OCI-LY1 (cell line): ENCODE measurements around the gene DOCK1.

Experiments
- H2AFZ ChIP-seq: fragments of 200-600 bp; sonication (generic), shearing (Covaris generic); 2 replicates; pipeline ENCODE4 v1.6.0; 2014; ENCODE audit warnings: antibody characterized with exemption, mild to moderate bottlenecking, low read length
- H3F3A ChIP-seq: fragments of 200-600 bp; sonication (generic), shearing (Covaris generic); 2 replicates; pipeline ENCODE4 v1.6.0; 2014; ENCODE audit warnings: mild to moderate bottlenecking, antibody characterized with exemption, low read length, moderate library complexity; ENCODE audit not compliant: insufficient read depth
- H3K27ac ChIP-seq: fragments of 200-600 bp; sonication (generic); 2 replicates; pipeline ENCODE4 v1.5.1; 2014; ENCODE audit warnings: low read length, mixed run types, mild to moderate bottlenecking, low read depth; ENCODE audit not compliant: poor library complexity, severe bottlenecking
- H3K27me3 ChIP-seq: fragments of 200-600 bp; sonication (generic); 2 replicates; pipeline ENCODE4 v1.6.0; 2014; ENCODE audit warnings: antibody characterized with exemption, mild to moderate bottlenecking, low read length, moderate library complexity; ENCODE audit not compliant: insufficient read depth
- H3K36me3 ChIP-seq: fragments of 200-600 bp; sonication (generic); 2 replicates; pipeline ENCODE4 v1.6.1; 2014; ENCODE audit warnings: mild to moderate bottlenecking, antibody characterized with exemption, low read length, moderate library complexity, mixed read lengths; ENCODE audit not compliant: insufficient read depth
- H3K4me1 ChIP-seq: fragments of 200-600 bp; sonication (generic); 2 replicates; pipeline ENCODE4 v1.5.1; 2014; ENCODE audit warnings: mild to moderate bottlenecking, low read length, moderate library complexity; ENCODE audit not compliant: insufficient read depth, severe bottlenecking
- H3K4me2 ChIP-seq: fragments of 200-600 bp; sonication (generic), shearing (Covaris generic); 2 replicates; pipeline ENCODE4 v1.6.1; 2014; ENCODE audit warnings: low read length
- H3K4me3 ChIP-seq: fragments of 200-600 bp; sonication (generic); 2 replicates; pipeline ENCODE4 v1.5.1; 2014; ENCODE audit warnings: low read length, low read depth, mild to moderate bottlenecking, mixed read lengths; ENCODE audit not compliant: poor library complexity, severe bottlenecking
- H3K79me2 ChIP-seq: fragments of 200-600 bp; shearing (Covaris generic); 2 replicates; pipeline ENCODE4 v1.6.1; 2016; ENCODE audit warnings: mixed run types, low read length, mixed read lengths; ENCODE audit not compliant: insufficient read depth
- H3K9ac ChIP-seq: fragments of 200-600 bp; sonication (generic), shearing (Covaris generic); 2 replicates; pipeline ENCODE4 v1.6.1; 2014; ENCODE audit warnings: mild to moderate bottlenecking, low read length, mixed read lengths
- H3K9me2 ChIP-seq: fragments of 200-600 bp; sonication (generic), shearing (Covaris generic); 2 replicates; pipeline ENCODE4 v1.6.1; 2014; ENCODE audit warnings: low read depth, mild to moderate bottlenecking, low read length, mixed read lengths
- H3K9me3 ChIP-seq: fragments of 200-600 bp; shearing (Covaris generic); 2 replicates; pipeline ENCODE4 v1.6.1; 2014; ENCODE audit warnings: low read length, mixed read lengths
- H4K20me1 ChIP-seq: fragments of 200-600 bp; sonication (generic), shearing (Covaris generic); 2 replicates; pipeline ENCODE4 v1.6.0; 2016; ENCODE audit warnings: mild to moderate bottlenecking, low read length; ENCODE audit not compliant: insufficient read depth
- CTCF ChIP-seq: fragments of 200-600 bp; sonication (generic), shearing (Covaris generic); IDR thresholded peaks from 2 replicates; pipeline ENCODE4 v1.5.1; 2017; ENCODE audit warnings: mild to moderate bottlenecking, antibody characterized with exemption, low read length, moderate library complexity, mixed read lengths
- EZH2 ChIP-seq: fragments of 200-600 bp; sonication (generic), shearing (Covaris generic); IDR thresholded peaks from 2 replicates; pipeline ENCODE4 v1.8.0; 2017; ENCODE audit warnings: borderline replicate concordance, mixed run types, mild to moderate bottlenecking, antibody characterized with exemption, low read length, moderate library complexity, mixed read lengths

DOCK1 gene

GRCh38 chr10:127315888-127316287 lies 410.7 kb downstream of the DOCK1 start:
- Histone ChIP-seq H2AFZ (no peak overlapping the region), H3K4me3 (no peak overlapping the region)
- TF ChIP-seq EZH2 (no peak), CTCF (no peak)

GRCh38 chr10:127318396-127318795 lies 413.2 kb downstream of the DOCK1 start:
- Histone ChIP-seq H4K20me1 (no peaks in the 10 kb centered on the region), H3K4me3 (no peak overlapping the region), H3K9me3 (no peaks in the 10 kb centered on the region), H3K4me2 (no peak overlapping the region), H3K4me1 (no peaks in the 10 kb centered on the region), H3K9me2 (no peaks in the 10 kb centered on the region), H3K27ac (no peak overlapping the region), H3K36me3 (no peaks in the 10 kb centered on the region), H3F3A (no peaks in the 10 kb centered on the region), H3K79me2 (no peaks in the 10 kb centered on the region), H3K9ac (no peak overlapping the region), H3K27me3 (no peaks in the 10 kb centered on the region), H2AFZ (no peak overlapping the region)
- no peak for TF ChIP-seq CTCF
- no peak for TF ChIP-seq EZH2

More at GRCh38 chr10:127315888-127316287, 410.7 kb downstream of the DOCK1 start:
- Histone ChIP-seq H3K79me2 (no peaks in the 10 kb centered on the region), H3K4me2 (no peak overlapping the region), H3K27ac (no peak overlapping the region), H3K27me3 (0 out of 2 replicates have a peak, but pooled peaks cover 4% of the 10 kb centered on the region), H3K9me2 (no peaks in the 10 kb centered on the region), H3F3A (no peaks in the 10 kb centered on the region), H3K4me1 (no peaks in the 10 kb centered on the region), H3K36me3 (no peaks in the 10 kb centered on the region), H3K9ac (no peak overlapping the region), H3K9me3 (no peaks in the 10 kb centered on the region), H4K20me1 (no peaks in the 10 kb centered on the region)

- no peaks in the 10 kb centered on the region for H3K9me3 ChIP-seq
- no peaks in the 10 kb centered on the region for H3K9me2 ChIP-seq
- H3K27ac ChIP-seq = no peak overlapping the region
- TF ChIP-seq EZH2 = no peak
- TF ChIP-seq CTCF = no peak
- H3K36me3 ChIP-seq = no peaks in the 10 kb centered on the region
- H3K9ac ChIP-seq = no peak overlapping the region
- no peaks in the 10 kb centered on the region for H4K20me1 ChIP-seq
- H3F3A ChIP-seq = no peaks in the 10 kb centered on the region
- H2AFZ ChIP-seq = no peak overlapping the region
- no peak overlapping the region for H3K4me2 ChIP-seq
- H3K4me1 ChIP-seq = no peaks in the 10 kb centered on the region
- H3K27me3 ChIP-seq = no peaks in the 10 kb centered on the region
- H3K79me2 ChIP-seq = no peaks in the 10 kb centered on the region
- no peak overlapping the region for H3K4me3 ChIP-seq
Observed at GRCh38 chr10:127319271-127319670, 414.0 kb downstream of the DOCK1 start.
